H1 (cell line): Measurements from ENCODE around the gene ZNF584. TPM values are rescaled to one million over a fixed set of nuclear protein-coding genes. Genes with fewer than 3 reads are reported as not detected.

ENCODE experiments used
- ASH2L ChIP-seq: fragments of 200-600, 300-600 bp; sonication (generic); IDR thresholded peaks from one replicate; pipeline ENCODE4 v1.7.1; 2017; ENCODE audit warnings: low read length
- EGR1 ChIP-seq: IDR thresholded peaks from 2 replicates; pipeline ENCODE4 v1.6.1; 2011; ENCODE audit warnings: low read depth, low read length, borderline replicate concordance
- FOSL1 ChIP-seq: IDR thresholded peaks from 2 replicates; pipeline ENCODE4 v1.6.1; 2011; ENCODE audit warnings: mild to moderate bottlenecking, low read depth, low read length, moderate library complexity; ENCODE audit not compliant: insufficient read depth
- GABPA ChIP-seq: IDR thresholded peaks from 2 replicates; pipeline ENCODE4 v1.6.1; 2011; ENCODE audit warnings: mild to moderate bottlenecking, low read length, moderate library complexity, borderline replicate concordance; ENCODE audit not compliant: insufficient read depth
- POLR2A ChIP-seq, 2 experiments: IDR thresholded peaks; 1 replicate in 1 of 2; 2 replicates in 1 of 2; pipeline ENCODE4 v1.6.1; 2011; ENCODE audit warnings: low read depth in 2 of 2, low read length in 2 of 2, mild to moderate bottlenecking in 2 of 2; ENCODE audit errors: control extremely low read depth in 1 of 2
- RAD21 ChIP-seq, 2 experiments: IDR thresholded peaks in 1 of 2; conservative IDR thresholded peaks in 1 of 2; 2 replicates each; pipeline ENCODE4 v1.6.1; 2011; ENCODE audit warnings: low read depth in 2 of 2, low read length in 2 of 2, improper control_type of control experiment in 1 of 2, inconsistent platforms in 1 of 2, mild to moderate bottlenecking in 1 of 2, moderate library complexity in 1 of 2
- RXRA ChIP-seq: IDR thresholded peaks from 2 replicates; pipeline ENCODE4 v1.6.1; 2011; ENCODE audit warnings: low read depth, mild to moderate bottlenecking, low read length, moderate library complexity; ENCODE audit not compliant: insufficient read depth
- SIN3A ChIP-seq, 2 experiments: IDR thresholded peaks in 1 of 2; conservative IDR thresholded peaks in 1 of 2; 2 replicates each; pipeline ENCODE4 v1.6.1; 2011 to 2012; ENCODE audit warnings: low read length in 2 of 2, improper control_type of control experiment in 1 of 2, low read depth in 1 of 2, mild to moderate bottlenecking in 1 of 2
- SUZ12 ChIP-seq: fragments of 200-600 bp; sonication (generic); IDR thresholded peaks from 2 replicates; pipeline ENCODE4 v1.6.1; 2012; ENCODE audit warnings: mild to moderate bottlenecking, inconsistent platforms, low read length, moderate library complexity, mixed read lengths
- TAF1 ChIP-seq: IDR thresholded peaks from 2 replicates; pipeline ENCODE4 v1.6.1; 2011; ENCODE audit warnings: mild to moderate bottlenecking, low read depth, low read length
- polyA plus RNA-seq, 7 experiments: library from polyadenylated mRNA; depleted of rRNA in 3 of 7; stranded (reverse) in 5 of 7; unstranded in 2 of 7; fragments of >200 nt in 5 of 7; fragments of 200-250 nt in 2 of 7; gene quantifications; 1 replicate in 5 of 7; 2 replicates in 1 of 7; 4 replicates in 1 of 7; pipeline versions ENCODE4 v1.2.1 to v1.2.3, GENCODE V29; 2011 to 2013; ENCODE audit warnings: missing spikeins in 2 of 7, mixed read lengths in 2 of 7
- total RNA-seq: library from RNA; stranded (reverse); fragmentation: NEBNext Ultra II Directional; extraction: Animal tissue kit (Norgen Biotek cat#: 25700); gene quantifications from 2 replicates; pipeline ENCODE4 v1.2.1, GENCODE V29; 2021

Gene ZNF584
- total and polyA plus RNA-seq, 2 of the 8 experiments (the other 6 are each of a cell fraction or from before 2014, with no cell fraction given) = 2.5 to 5.2 TPM

- TF ChIP-seq SUZ12 (no peak), TAF1 (peak; percentile 44; the same call in 1 of the 2 replicates), RXRA (no peak), GABPA (peak; percentile 83; the same call in 1 of the 2 replicates), EGR1 (no peak), ASH2L (peak; percentile 51), RAD21 (IDR thresholded peaks at IDR 0.05 in 1 of 2, conservative IDR thresholded peaks at IDR 0.05 in 1 of 2; ENCODE audit: low read depth in 2 of 2, low read length in 2 of 2) (no peak), FOSL1 (no peak), POLR2A (IDR thresholded peaks at IDR 0.05; ENCODE audit: control extremely low read depth in 1 of 2, low read depth in 2 of 2, low read length in 2 of 2) (peak in 1 of 2 experiments; percentile 60; a peak in 2 of 3 replicates), SIN3A (conservative IDR thresholded peaks at IDR 0.05 in 1 of 2, IDR thresholded peaks at IDR 0.05 in 1 of 2; ENCODE audit: low read depth in 1 of 2, low read length in 2 of 2) (peak in 1 of 2 experiments; percentile 85; a peak in 1 of 4 replicates)
Observed at GRCh38 chr19:58439576-58440554, 31.4 kb downstream of the ZNF584 start, which contains the start of gene ZNF132 (continued).
